GM12878 (cell line): ENCODE data around the gene STPG1. TPM values are rescaled to one million over a fixed set of nuclear protein-coding genes. Genes with fewer than 3 reads are reported as not detected.

Experiments used
- ATAC-seq: fragments of 200-7000 bp; cut with Tn5 transposase; 3 replicates; pipeline ENCODE4 v1.9.1; 2020; ENCODE audit warnings: mild to moderate bottlenecking, moderate library complexity
- BruUV-seq: library from RNA; stranded (reverse); fragments of 400-500 nt; replicated peaks from 2 replicates; lab custom pipeline; 2021; lab: Mats Ljungman, UMichigan
- CTCF ChIA-PET: fragments of 300-600 bp; sonication (Branson Sonifier 250); formaldehyde crosslinking; extraction: SDS; loops from one replicate; lab custom pipeline; 2021; ENCODE audit warnings: inconsistent platforms; lab: Yijun Ruan, JAX
- POLR2A ChIA-PET: fragments of 350-600 bp; formaldehyde crosslinking; extraction: SDS; loops from one replicate; lab custom pipeline; 2021; ENCODE audit warnings: inconsistent platforms; lab: Charles Lee
- RAD21 ChIA-PET: fragments of 300-600 bp; sonication (Branson Sonifier 250); formaldehyde crosslinking; loops from one replicate; lab custom pipeline; 2023; ENCODE audit warnings: antibody characterized with exemption; ENCODE audit not compliant: unreplicated experiment; lab: Charles Lee
- SMC1A ChIA-PET: fragments of 300-600 bp; sonication (Branson Sonifier 250); formaldehyde crosslinking; loops from one replicate; lab custom pipeline; 2023; ENCODE audit not compliant: unreplicated experiment, uncharacterized antibody; lab: Charles Lee
- DNase-seq: peaks from one replicate; pipeline ENCODE4 v3.0.0-alpha.2; 2011; ENCODE audit warnings: low read depth, low spot score
- FAIRE-seq: peaks from 3 replicates; lab custom pipeline; 2011; peaks lifted over from hg19 to GRCh38; lab: Jason Lieb, UNC
- H2AFZ ChIP-seq: 2 replicates; pipeline ENCODE4 v1.6.0; 2011; ENCODE audit warnings: low read depth, low read length, control low read depth; ENCODE audit not compliant: control insufficient read depth
- H3K27ac ChIP-seq: 2 replicates; pipeline ENCODE4 v1.5.1; 2011; ENCODE audit warnings: control low read depth; ENCODE audit not compliant: control insufficient read depth, insufficient read depth
- H3K27me3 ChIP-seq, 2 experiments: replicated peaks in 1 of 2; 2 replicates each; pipeline versions ENCODE4 v1.6.0 to v1.6.1; 2011; ENCODE audit warnings: low read length in 1 of 2; ENCODE audit not compliant: control insufficient read depth in 2 of 2, insufficient read depth in 2 of 2
- H3K36me3 ChIP-seq, 2 experiments: 2 replicates each; pipeline ENCODE4 v1.5.1; 2011; ENCODE audit warnings: low read length in 1 of 2; ENCODE audit not compliant: control insufficient read depth in 2 of 2, insufficient read depth in 2 of 2
- H3K4me1 ChIP-seq: 2 replicates; pipeline ENCODE4 v1.6.1; 2011; ENCODE audit warnings: mild to moderate bottlenecking, low read length, moderate library complexity, mixed read lengths; ENCODE audit not compliant: control insufficient read depth, insufficient read depth
- H3K4me2 ChIP-seq: 2 replicates; pipeline ENCODE4 v1.6.0; 2011; ENCODE audit warnings: control low read depth; ENCODE audit not compliant: control insufficient read depth, insufficient read depth
- H3K4me3 ChIP-seq: fragments of 200-600 bp; sonication (generic); 2 replicates; pipeline ENCODE4 v1.5.1; 2016
- H3K79me2 ChIP-seq: 2 replicates; pipeline ENCODE4 v1.6.0; 2011; ENCODE audit warnings: low read length; ENCODE audit not compliant: control insufficient read depth, insufficient read depth
- H3K9ac ChIP-seq: 2 replicates; pipeline ENCODE4 v1.8.0; 2011; ENCODE audit warnings: low read length, control low read depth, mixed read lengths; ENCODE audit not compliant: control insufficient read depth, insufficient read depth
- H3K9me3 ChIP-seq: replicated peaks from 3 replicates; pipeline ENCODE4 v1.5.1; 2011; ENCODE audit warnings: mild to moderate bottlenecking, low read length; ENCODE audit not compliant: control insufficient read depth, insufficient read depth
- H4K20me1 ChIP-seq: 2 replicates; pipeline ENCODE4 v1.6.0; 2011; ENCODE audit not compliant: control insufficient read depth, insufficient read depth
- ATF7 ChIP-seq: fragments of 450-650 bp; IDR thresholded peaks from 2 replicates; pipeline ENCODE4 v1.6.1; 2016; ENCODE audit warnings: low read depth, mild to moderate bottlenecking
- BCL11A ChIP-seq: IDR thresholded peaks from 2 replicates; pipeline ENCODE4 v1.6.1; 2011; ENCODE audit warnings: low read depth, low read length
- CEBPB ChIP-seq, 2 experiments: fragments of 150-350 bp in 1 of 2; IDR thresholded peaks; 2 replicates each; pipeline ENCODE4 v1.6.1; 2012 to 2014; ENCODE audit warnings: low read depth in 2 of 2, low read length in 2 of 2, borderline replicate concordance in 1 of 2, inconsistent platforms in 1 of 2
- ESRRA ChIP-seq: IDR thresholded peaks from 2 replicates; pipeline ENCODE4 v1.6.1; 2012; ENCODE audit warnings: mild to moderate bottlenecking, low read length, improper control_type of control experiment
- GABPA ChIP-seq: IDR thresholded peaks from 2 replicates; pipeline ENCODE4 v1.6.1; 2014; ENCODE audit warnings: antibody characterized with exemption, low read depth, mild to moderate bottlenecking, inconsistent platforms
- MTA2 ChIP-seq: fragments of 450-650 bp; IDR thresholded peaks from 2 replicates; pipeline ENCODE4 v1.6.1; 2016; ENCODE audit warnings: low read depth, mild to moderate bottlenecking, moderate library complexity
- WGBS: methylation state at CpG from one replicate; pipeline ENCODE4 v1.1.6; 2016; ENCODE audit warnings: low lambda C conversion rate; ENCODE audit not compliant: insufficient replicate concordance, insufficient coverage; ENCODE audit errors: missing lambda C conversion rate; 5-methylcytosine and 5-hydroxymethylcytosine counted together
- in situ Hi-C: fragments of 300-500 bp; cut with MboI; formaldehyde crosslinking; loops from 9 replicates; pipeline ENCODE4 v1.14.3; 2018; ENCODE audit warnings: mixed read lengths
- intact Hi-C: fragments of 100-400 bp; cut with micrococcal nuclease; formaldehyde crosslinking; loops from one replicate; pipeline ENCODE4 v1.14.2; 2022; ENCODE audit not compliant: unreplicated experiment
- polyA plus RNA-seq, 11 experiments: library from polyadenylated mRNA; depleted of rRNA in 4 of 11; unstranded in 6 of 11; stranded (reverse) in 5 of 11; fragments of >200 nt; fragmentation: Nextera tagmentation in 4 of 11; fragmentation: Illumina TruSeq in 1 of 11; extraction: Ambion mirVana in 4 of 11; extraction: Trizol in 1 of 11; gene quantifications; 1 replicate in 1 of 11; 2 replicates in 10 of 11; pipeline versions ENCODE4 v1.2.1 to v1.2.3, GENCODE V29; 2011 to 2016; ENCODE audit warnings: inconsistent platforms in 2 of 11, missing spikeins in 2 of 11, low read depth in 1 of 11
- total RNA-seq, 4 experiments: library from RNA; depleted of rRNA in 3 of 4; stranded (reverse); fragments of >200 nt in 3 of 4; fragmentation: Illumina TruSeq in 1 of 4; extraction: Trizol in 1 of 4; gene quantifications; 2 replicates each; pipeline versions ENCODE4 v1.2.1 to v1.2.3, GENCODE V29; 2013 to 2021

Gene STPG1
- total and polyA plus RNA-seq, 10 of the 15 experiments (the other 5 are each of a cell fraction or from before 2014, with no cell fraction given), result 0.22 to 2.6 (median 0.73) TPM

- no peak overlapping the region for H3K4me2 ChIP-seq
- no peak overlapping the region for H3K27ac ChIP-seq
- H3K9me3 ChIP-seq, result no peaks in the 10 kb centered on the region; the same call in 2 of the 3 replicates
- POLR2A ChIA-PET, result no interaction called here
- DNase-seq (no peak), ATAC-seq (no peak)
- H3K27me3 ChIP-seq, result peaks cover 0 to 2% of the 10 kb centered on the region in 2 experiments; a peak in 3 of 4 replicates
- 16% methylated on average over 5 of the region's 5 CpGs for WGBS
- H3K79me2 ChIP-seq, result no peaks in the 10 kb centered on the region
- intact Hi-C loops, result no loop called here
- no peaks in the 10 kb centered on the region for H3K36me3 ChIP-seq
- TF ChIP-seq BCL11A (no peak), ESRRA (no peak), CEBPB (IDR thresholded peaks at IDR 0.05; ENCODE audit: borderline replicate concordance in 1 of 2, low read depth in 2 of 2, low read length in 2 of 2) (no peak)
- TF ChIP-seq, all 136 proteins: peak for 0
- Histone ChIP-seq H3K9ac (no peak overlapping the region), H2AFZ (no peak overlapping the region), H4K20me1 (no peaks in the 10 kb centered on the region), H3K4me1 (no peaks in the 10 kb centered on the region), H3K4me3 (no peak overlapping the region)
- SMC1A ChIA-PET, result no interaction called here
- in situ Hi-C loops, result no loop called here
- BruUV-seq, result no TSS peak
- FAIRE-seq, result no peak
- RAD21 ChIA-PET, result no interaction called here
- CTCF ChIA-PET, result no interaction called here
Observed at GRCh38 chr1:24336075-24336474, 77.5 kb downstream of the STPG1 start.

GRCh38 chr1:24331961-24332673 lies 81.5 kb downstream of the STPG1 start:
- no TSS peak for BruUV-seq
- H3K4me1 ChIP-seq, result no peaks in the 10 kb centered on the region
- no peaks in the 10 kb centered on the region for H4K20me1 ChIP-seq
- DNase-seq (no peak), ATAC-seq (no peak), FAIRE-seq (no peak)
- peaks cover 0 to 3% of the 10 kb centered on the region in 2 experiments; a peak in 2 of 4 replicates for H3K27me3 ChIP-seq
- H3K27ac ChIP-seq, result no peak overlapping the region
- RAD21 ChIA-PET, result no interaction called here
- POLR2A ChIA-PET, result no interaction called here
- H3K36me3 ChIP-seq, result no peaks in the 10 kb centered on the region
- H3K9ac ChIP-seq, result no peak overlapping the region
- H3K79me2 ChIP-seq, result no peaks in the 10 kb centered on the region
- CTCF ChIA-PET, result no interaction called here
- TF ChIP-seq GABPA, result no peak
- TF ChIP-seq ATF7, result no peak
- TF ChIP-seq MTA2, result no peak
- no peak overlapping the region for H2AFZ ChIP-seq
- H3K4me2 ChIP-seq, result no peak overlapping the region
- intact Hi-C loops, result no loop called here
- no peak overlapping the region for H3K4me3 ChIP-seq
- WGBS, result 29% methylated on average over 7 of the region's 7 CpGs
- SMC1A ChIA-PET, result interaction anchor here (1.1 kb wide), 1 partner anchor 20 kb away, joined by 3 read pairs; no protein-coding TSS in a partner anchor
- no peaks in the 10 kb centered on the region; the same call in 2 of the 3 replicates for H3K9me3 ChIP-seq
- in situ Hi-C loops, result no loop called here
